MM.1S (cell line): Measurements from ENCODE around the gene RAB11FIP4.

Source experiments
- DNase-seq: peaks from one replicate; pipeline ENCODE4 v3.0.0-alpha.2; 2015
- H2AFZ ChIP-seq: fragments of 300-600 bp; sonication (generic); 2 replicates; pipeline ENCODE4 v1.6.0; 2016; ENCODE audit warnings: antibody characterized with exemption, low read length
- H3F3A ChIP-seq: fragments of 300-600 bp; sonication (generic); 2 replicates; pipeline ENCODE4 v1.6.1; 2016; ENCODE audit warnings: mild to moderate bottlenecking, antibody characterized with exemption, low read length, moderate library complexity, mixed read lengths; ENCODE audit not compliant: insufficient read depth
- H3K27ac ChIP-seq: fragments of 300-600 bp; sonication (generic); 2 replicates; pipeline ENCODE4 v1.5.1; 2016; ENCODE audit warnings: mild to moderate bottlenecking, low read length
- H3K27me3 ChIP-seq: fragments of 300-600 bp; sonication (generic); replicated peaks from 2 replicates; pipeline ENCODE4 v1.6.0; 2016; ENCODE audit warnings: low read length; ENCODE audit not compliant: insufficient read depth
- H3K36me3 ChIP-seq: fragments of 300-600 bp; sonication (generic); replicated peaks from 2 replicates; pipeline ENCODE4 v1.6.1; 2016; ENCODE audit warnings: mild to moderate bottlenecking, low read length, mixed read lengths; ENCODE audit not compliant: insufficient read depth
- H3K4me1 ChIP-seq: fragments of 300-600 bp; sonication (generic); 2 replicates; pipeline ENCODE4 v1.6.1; 2016; ENCODE audit warnings: low read length, mixed read lengths
- H3K4me2 ChIP-seq: fragments of 300-600 bp; sonication (generic); 2 replicates; pipeline ENCODE4 v1.6.0; 2016; ENCODE audit warnings: low read depth, low read length
- H3K4me3 ChIP-seq: fragments of 300-600 bp; sonication (generic); 2 replicates; pipeline ENCODE4 v1.5.1; 2016; ENCODE audit warnings: low read length, mixed read lengths
- H3K79me2 ChIP-seq: fragments of 300-600 bp; sonication (generic); 2 replicates; pipeline ENCODE4 v1.6.1; 2016; ENCODE audit warnings: mixed run types, low read length, mixed read lengths
- H3K9ac ChIP-seq: fragments of 300-600 bp; sonication (generic); 2 replicates; pipeline ENCODE4 v1.6.1; 2016; ENCODE audit warnings: low read length, mixed read lengths
- H3K9me2 ChIP-seq: fragments of 300-600 bp; sonication (generic); replicated peaks from 2 replicates; pipeline ENCODE4 v1.6.1; 2016; ENCODE audit warnings: mild to moderate bottlenecking, low read length, mixed read lengths; ENCODE audit not compliant: insufficient read depth
- H3K9me3 ChIP-seq: fragments of 300-600 bp; sonication (generic); replicated peaks from 2 replicates; pipeline ENCODE4 v1.6.1; 2016; ENCODE audit warnings: mild to moderate bottlenecking, low read length, mixed read lengths; ENCODE audit not compliant: insufficient read depth
- H4K20me1 ChIP-seq: fragments of 300-600 bp; sonication (generic); 2 replicates; pipeline ENCODE4 v1.6.1; 2016; ENCODE audit warnings: mild to moderate bottlenecking, low read length, moderate library complexity, mixed read lengths; ENCODE audit not compliant: insufficient read depth
- EZH2 ChIP-seq: fragments of 300-600 bp; sonication (generic); optimal IDR thresholded peaks from 2 replicates; pipeline ENCODE3; 2017; ENCODE audit warnings: low read depth, mild to moderate bottlenecking, antibody characterized with exemption, low read length, mixed read lengths
- EZH2phosphoT487 ChIP-seq: fragments of 300-600 bp; sonication (generic); IDR thresholded peaks from 2 replicates; pipeline ENCODE4 v1.6.1; 2018; ENCODE audit warnings: antibody characterized with exemption, low read length
- TF ChIP-seq, protein P1 (sequence below): fragments of 300-600 bp; sonication (generic); IDR thresholded peaks from 2 replicates; pipeline ENCODE4 v1.5.1; 2016; ENCODE audit warnings: antibody characterized with exemption, low read length, mixed read lengths

Gene RAB11FIP4

DNA sequence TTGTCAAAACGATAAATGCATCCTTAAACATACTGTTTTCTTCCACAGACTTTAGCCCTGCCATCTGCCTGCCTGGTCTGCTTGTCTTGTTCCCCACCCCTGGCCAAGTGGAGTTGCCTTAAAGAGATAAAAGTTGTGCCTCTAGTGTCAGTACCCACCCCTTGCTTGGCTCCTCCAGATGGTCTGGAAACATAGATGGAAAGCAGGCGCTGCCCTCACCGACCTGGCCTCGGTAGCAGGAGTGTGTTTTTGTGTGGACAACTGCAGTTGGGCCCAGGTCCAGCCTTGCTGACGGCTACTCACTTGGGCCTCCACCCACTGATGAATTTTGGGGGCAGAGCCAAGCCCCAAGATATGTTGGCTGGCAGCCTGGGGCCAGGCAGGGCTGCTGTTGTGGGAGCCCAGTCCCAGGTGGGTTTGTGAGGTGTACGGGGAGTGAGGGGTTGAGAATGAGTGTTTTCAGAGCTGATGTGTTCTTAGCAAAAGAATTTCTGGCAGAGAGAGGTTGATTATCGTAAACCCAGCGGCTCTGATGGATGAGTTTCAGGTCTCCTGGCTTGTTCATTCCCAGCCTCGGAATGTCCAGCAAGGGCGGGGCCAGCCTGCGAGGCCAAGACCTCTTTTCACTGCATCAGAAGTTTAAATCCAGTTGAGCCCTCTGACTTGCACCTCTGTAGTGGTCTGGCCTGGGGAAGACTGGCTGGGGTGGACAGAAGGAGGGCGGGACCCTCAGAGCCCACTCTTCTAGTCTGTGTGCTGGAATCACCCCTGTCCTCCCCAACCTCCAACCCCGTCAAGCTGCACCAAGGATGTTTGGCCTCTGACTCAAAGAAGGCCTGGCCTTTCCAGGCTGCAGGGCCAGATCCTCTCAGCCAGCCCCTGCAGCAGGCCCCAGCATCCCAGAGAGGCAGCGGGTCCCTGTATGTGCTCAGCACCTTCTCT lies 179.7 kb downstream of the RAB11FIP4 start:
- Histone ChIP-seq H3K4me3 (no peak overlapping the region), H3K27ac (no peak overlapping the region), H3K9ac (no peak overlapping the region), H2AFZ (no peak overlapping the region), H3K27me3 (no peaks in the 10 kb centered on the region), H4K20me1 (no peaks in the 10 kb centered on the region), H3K79me2 (no peaks in the 10 kb centered on the region), H3K9me2 (no peaks in the 10 kb centered on the region), H3K4me1 (no peaks in the 10 kb centered on the region), H3F3A (no peaks in the 10 kb centered on the region), H3K4me2 (no peak overlapping the region), H3K9me3 (no peaks in the 10 kb centered on the region), H3K36me3 (no peaks in the 10 kb centered on the region)
- no peak for DNase-seq
- TF ChIP-seq EZH2 (no peak), EZH2phosphoT487 (no peak)
- TF ChIP-seq, protein P1, sequence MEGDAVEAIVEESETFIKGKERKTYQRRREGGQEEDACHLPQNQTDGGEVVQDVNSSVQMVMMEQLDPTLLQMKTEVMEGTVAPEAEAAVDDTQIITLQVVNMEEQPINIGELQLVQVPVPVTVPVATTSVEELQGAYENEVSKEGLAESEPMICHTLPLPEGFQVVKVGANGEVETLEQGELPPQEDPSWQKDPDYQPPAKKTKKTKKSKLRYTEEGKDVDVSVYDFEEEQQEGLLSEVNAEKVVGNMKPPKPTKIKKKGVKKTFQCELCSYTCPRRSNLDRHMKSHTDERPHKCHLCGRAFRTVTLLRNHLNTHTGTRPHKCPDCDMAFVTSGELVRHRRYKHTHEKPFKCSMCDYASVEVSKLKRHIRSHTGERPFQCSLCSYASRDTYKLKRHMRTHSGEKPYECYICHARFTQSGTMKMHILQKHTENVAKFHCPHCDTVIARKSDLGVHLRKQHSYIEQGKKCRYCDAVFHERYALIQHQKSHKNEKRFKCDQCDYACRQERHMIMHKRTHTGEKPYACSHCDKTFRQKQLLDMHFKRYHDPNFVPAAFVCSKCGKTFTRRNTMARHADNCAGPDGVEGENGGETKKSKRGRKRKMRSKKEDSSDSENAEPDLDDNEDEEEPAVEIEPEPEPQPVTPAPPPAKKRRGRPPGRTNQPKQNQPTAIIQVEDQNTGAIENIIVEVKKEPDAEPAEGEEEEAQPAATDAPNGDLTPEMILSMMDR: no peak

DNA sequence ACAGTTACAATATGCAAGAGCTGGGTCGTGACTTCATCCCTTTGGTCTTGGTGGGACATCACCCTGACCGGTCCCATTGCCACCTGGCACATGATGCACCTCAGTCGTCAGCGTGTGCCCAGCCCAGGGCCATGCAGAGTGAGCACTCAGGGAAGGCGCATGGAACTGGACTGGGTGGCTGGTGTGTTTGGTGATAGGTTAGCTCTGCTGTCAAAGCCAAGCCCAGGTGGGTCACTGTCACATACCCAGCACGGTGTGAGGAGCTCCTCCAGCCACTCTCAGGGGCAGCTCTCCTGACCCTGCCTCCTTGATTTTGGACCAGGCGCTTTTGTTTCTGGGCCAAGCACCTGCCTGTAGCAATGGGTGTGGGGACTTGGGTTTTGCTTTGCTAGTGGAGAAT lies 180.9 kb downstream of the RAB11FIP4 start:
- no peaks in the 10 kb centered on the region for H3K79me2 ChIP-seq
- no peaks in the 10 kb centered on the region for H3K4me1 ChIP-seq
- H3K4me3 ChIP-seq: no peak overlapping the region

DNA sequence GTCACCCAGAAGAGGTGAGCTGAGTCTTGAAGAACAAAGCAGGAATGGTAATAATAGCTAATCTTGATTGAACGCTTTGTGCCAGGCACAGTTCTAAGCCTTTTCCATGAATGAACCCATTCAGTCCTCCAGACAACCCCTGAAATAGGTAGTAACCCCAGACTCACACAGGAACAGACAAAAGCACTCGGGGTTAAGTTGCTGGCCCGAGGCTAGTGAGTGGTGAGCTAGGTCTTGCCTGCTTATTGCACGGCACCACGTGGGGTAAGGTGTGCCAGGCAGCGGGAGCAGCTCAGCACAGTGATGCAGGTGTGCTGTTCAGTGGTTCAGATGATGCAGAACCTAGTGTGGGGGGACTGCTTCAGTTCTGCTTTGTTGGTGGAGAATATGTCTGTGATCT lies 181.6 kb downstream of the RAB11FIP4 start:
- H3K36me3 ChIP-seq: no peaks in the 10 kb centered on the region
- no peaks in the 10 kb centered on the region for H3K27me3 ChIP-seq
- no peak overlapping the region for H3K4me3 ChIP-seq
- H3K9me3 ChIP-seq: no peaks in the 10 kb centered on the region
- no peak for DNase-seq
- TF ChIP-seq, protein P1: no peak
- TF ChIP-seq EZH2phosphoT487: no peak
- TF ChIP-seq EZH2: no peak
- no peaks in the 10 kb centered on the region for H4K20me1 ChIP-seq
- no peak overlapping the region for H3K9ac ChIP-seq
- H3K4me1 ChIP-seq: no peaks in the 10 kb centered on the region
- no peak overlapping the region for H2AFZ ChIP-seq
- H3K27ac ChIP-seq: no peak overlapping the region
- no peak overlapping the region for H3K4me2 ChIP-seq
- H3K79me2 ChIP-seq: no peaks in the 10 kb centered on the region
- no peaks in the 10 kb centered on the region for H3K9me2 ChIP-seq
- H3F3A ChIP-seq: no peaks in the 10 kb centered on the region

More for the DNA sequence above, 180.9 kb downstream of the RAB11FIP4 start:
- Histone ChIP-seq H3K9ac (no peak overlapping the region), H3F3A (no peaks in the 10 kb centered on the region), H3K27me3 (no peaks in the 10 kb centered on the region), H2AFZ (no peak overlapping the region), H3K27ac (no peak overlapping the region), H4K20me1 (no peaks in the 10 kb centered on the region), H3K9me3 (no peaks in the 10 kb centered on the region), H3K4me2 (no peak overlapping the region), H3K36me3 (no peaks in the 10 kb centered on the region), H3K9me2 (no peaks in the 10 kb centered on the region)
- no peak for DNase-seq
- TF ChIP-seq, protein P1: no peak
- no peak for TF ChIP-seq EZH2phosphoT487
- no peak for TF ChIP-seq EZH2
